Germinal center (tissue), 1 donor: ENCODE data around the gene IBA57.

Source experiments
- DNase-seq: peaks from one replicate; pipeline ENCODE4 v3.0.0; 2012; ENCODE audit warnings: mixed read lengths, low spot score

The IBA57 gene

DNA sequence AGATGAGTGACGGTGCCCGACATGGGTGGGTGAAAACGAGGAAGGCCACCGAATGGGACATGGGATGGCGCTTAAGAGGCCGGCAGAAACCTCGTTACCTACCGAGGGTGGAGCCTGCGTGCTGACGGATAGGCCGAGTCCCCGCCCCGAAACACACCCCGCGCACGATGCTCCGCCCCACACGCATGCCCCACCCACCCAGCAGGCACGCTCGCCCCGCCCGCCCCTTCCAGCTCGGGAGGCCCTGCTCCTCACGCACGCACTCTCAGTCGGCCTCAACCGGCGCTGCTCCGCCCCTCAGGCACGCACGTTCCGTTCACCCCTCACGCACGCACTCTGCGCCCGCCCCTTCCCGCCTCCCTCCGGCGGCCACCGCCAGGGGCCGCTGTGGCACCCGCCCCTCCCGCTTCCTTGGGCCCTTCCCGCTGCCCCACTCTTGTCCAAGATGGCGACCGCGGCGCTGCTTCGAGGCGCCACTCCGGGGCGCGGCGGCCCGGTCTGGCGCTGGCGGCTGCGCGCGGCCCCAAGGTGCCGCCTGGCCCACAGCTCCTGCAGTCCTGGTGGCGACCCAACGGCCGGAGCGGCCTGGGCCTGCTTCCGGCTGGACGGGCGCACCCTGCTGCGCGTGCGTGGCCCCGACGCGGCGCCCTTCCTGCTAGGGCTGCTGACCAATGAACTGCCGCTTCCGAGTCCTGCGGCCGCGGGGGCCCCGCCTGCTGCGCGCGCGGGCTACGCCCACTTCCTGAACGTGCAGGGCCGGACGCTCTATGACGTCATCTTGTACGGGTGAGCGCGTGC, at the start of gene IBA57:
Gene IBA57, plus strand, starts transcription at position 433 of the 798 bp plus-strand sequence. Its CDS starts 13 bp downstream, at position 446.
- DNase-seq = peak; percentile 98

DNA sequence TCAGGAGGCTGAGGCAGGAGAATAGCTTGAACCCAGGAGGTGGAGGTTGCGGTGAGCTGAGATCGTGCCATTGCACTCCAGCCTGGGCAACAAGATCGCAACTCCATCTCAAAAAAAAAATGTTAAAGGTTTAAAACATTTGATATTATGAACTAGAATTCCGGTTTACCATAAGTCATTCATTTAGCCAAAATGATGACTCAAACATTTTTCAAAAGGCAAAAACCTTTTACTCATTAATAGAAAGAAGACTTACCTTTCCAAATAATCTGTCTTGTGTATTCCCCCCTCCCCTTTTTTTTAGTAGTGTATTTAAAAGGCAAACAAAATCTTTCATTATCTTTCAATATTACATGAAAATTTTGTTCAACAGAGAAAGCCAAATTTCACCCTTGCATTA, 48.3 kb upstream of the IBA57 start:
- no peak for DNase-seq

DNA sequence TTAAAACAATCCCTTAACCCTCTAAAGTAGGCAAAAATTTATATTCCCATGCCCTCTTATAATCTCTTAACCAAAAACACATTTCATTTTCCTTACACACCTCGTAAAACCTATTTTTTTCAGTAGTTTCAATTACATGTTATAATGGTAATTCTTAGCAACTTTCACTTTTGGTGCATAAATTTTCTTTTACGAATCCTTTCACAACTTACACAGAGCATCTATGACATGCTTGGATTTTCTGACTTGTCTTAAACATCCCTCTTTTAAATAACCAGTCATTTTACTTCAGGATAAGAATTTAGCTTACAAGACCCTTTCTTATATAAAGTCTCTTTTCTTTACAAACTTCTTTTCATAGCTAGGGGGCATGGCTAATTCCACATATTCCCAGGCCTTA, 47.6 kb upstream of the IBA57 start:
- DNase-seq = no peak

DNA sequence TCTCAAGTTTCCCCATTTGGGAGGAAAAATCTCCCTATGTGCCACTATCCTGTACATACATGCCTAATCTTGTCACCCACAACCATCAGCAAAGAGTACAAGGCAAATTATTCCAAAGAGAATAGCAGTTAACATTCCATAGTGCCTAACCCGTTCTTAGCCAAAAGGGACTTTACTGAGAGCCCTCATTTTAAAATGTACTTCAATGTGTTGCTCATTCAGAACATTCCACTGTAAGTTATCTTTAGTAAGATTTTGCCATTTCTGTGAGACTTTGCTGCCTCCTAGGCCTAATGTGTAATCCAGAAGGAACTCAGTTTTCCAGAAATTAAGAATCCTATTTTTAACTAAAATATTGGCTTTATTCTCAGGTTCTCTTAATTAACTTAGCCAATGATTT, 45.3 kb upstream of the IBA57 start:
- no peak for DNase-seq

DNA sequence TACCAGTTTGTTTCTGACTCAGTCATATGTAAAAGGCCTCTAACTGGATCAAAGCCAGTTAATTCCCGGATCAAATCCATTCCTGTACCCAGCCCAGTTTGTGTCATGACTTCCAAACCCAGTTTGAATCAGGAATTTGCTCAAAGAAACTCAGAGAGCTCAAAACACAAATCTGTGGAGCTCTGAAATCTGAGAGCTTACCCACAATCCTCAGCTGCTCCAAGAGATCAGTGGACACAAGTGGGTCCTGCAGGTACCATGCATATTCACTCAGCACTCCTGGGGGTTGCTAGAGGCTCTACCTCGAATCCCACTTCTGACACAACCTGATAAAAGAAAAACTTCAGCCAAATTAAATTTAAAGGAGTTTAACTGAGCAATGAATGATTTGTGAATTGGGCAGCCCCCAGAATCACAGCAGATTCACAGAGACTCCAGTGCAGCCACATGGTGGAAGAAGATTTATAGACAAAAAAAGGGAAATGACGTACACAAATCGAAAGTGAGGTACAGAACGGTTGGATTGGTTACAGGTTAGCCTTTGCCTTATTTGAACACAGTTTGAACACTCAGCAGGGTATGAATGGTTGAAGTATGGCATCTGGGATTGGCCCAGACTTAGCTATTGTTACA, 44.6 kb upstream of the IBA57 start:
- DNase-seq = no peak

DNA sequence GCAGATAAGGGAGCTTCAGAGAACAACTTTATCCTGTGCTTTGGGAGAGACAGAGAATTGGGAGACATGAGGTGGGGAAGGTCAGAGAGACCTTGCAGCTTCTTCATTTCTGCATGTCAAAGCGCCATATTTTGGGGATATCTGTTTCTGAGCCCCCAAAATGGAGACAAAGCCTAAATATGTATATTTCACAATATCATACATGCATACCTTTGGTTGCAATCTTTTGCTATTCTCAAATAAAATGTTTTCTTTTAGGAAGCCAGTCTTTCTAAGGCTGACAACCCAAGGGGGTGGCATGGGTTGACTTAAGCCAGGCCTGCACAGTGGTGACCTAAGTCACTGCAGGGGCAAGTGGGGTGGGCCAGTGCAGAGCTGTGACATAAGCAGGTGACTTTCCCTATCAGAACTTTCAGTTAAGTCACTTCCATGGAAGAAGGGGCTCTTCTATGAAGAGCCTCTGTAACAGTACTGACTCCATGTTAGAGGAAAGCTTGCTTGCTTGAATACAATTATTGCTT, 42.6 kb upstream of the IBA57 start:
- DNase-seq = no peak

DNA sequence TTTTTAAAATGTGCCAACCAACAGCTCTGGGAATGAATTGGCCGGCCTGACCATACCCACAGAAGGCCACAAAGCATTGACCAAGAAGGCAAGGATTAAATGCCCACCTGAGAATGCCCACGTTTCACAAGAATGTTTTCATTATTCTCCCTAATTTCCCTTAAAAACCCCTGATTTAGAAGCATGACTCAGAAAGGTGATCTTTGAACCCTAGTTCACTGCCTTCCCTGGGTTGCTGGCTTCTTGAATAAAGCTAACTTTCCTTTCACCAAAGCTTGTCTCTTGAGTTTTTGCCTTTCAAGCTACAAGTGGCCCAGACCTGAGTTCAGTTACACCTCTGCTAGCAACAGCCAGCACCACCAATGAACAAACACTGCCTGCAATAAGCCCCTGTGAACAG, 42.1 kb upstream of the IBA57 start:
- DNase-seq = no peak

DNA sequence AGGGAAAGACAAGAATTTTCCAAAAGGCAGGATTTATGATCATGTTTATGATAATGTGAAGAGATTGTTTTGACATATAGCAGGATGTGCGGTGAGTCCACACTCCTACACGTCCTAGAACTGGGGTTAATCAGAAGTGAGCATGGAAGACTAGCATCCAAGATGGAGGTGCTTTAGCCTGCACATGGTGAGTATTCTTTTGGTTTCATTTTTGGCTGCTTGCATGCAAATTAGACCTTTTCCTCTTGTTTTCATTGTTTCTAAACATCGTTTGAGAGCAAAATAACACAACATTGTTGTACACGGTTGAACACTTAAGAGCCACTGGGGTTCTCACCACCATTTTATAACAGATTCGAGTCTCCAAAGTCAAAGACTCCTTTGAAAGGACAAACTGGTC, 40.4 kb upstream of the IBA57 start:
- no peak for DNase-seq

DNA sequence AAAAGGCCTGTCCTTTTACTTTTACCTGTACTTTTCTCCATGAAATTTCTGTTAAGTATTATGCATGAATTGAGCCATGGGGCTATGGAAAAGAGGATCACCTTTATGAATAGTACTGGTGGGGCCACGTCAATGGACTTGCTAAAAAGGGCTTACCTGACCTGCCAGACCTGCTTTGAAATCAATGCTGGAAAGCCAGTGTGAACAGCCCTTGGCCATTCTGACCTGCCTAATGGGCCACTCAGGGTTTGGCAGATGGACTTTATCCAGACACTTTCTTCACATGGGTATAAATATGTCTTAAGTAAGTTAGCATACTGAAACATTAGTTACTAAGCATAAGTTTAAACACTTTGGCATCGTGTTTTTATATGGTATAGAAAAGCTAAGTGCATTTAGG, 33.8 kb upstream of the IBA57 start:
- no peak for DNase-seq

DNA sequence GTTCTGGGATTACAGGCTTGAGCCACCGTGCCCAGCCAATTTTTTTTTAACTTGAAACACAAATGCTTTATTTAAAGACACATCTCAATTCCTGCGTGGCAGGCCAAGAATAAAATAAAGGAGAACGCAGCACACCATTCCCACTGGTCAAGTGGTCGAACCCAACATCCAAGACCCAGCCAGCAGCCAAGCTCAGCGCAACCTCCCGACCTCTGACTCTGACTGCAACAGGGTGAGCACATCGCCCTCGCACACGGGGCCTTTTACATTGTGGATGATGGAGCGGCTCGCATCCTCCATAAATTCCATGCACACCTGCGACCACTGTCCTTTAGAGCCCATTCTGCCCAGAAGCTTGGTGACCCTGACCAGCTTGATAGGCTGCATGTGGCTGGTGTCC, 31.0 kb upstream of the IBA57 start:
- DNase-seq = no peak

DNA sequence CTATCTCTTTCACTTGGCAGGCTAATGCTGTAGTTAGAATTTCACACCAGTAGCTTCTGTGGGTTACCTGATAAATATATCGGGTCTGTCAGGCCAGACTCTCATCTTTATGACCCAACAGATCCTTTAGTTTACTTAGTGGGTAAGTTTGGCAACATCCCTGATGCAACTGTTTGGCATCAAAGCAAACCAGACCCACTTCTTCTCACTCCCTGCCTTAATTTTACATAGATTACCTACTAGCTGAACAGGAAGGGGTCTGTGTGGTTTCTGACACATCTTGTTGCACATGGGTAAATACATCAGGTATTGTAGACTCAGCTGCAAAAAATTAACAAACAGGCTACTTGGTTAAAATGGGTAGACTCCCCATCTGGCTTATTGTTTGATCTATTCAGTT, 28.7 kb upstream of the IBA57 start:
- DNase-seq = no peak

DNA sequence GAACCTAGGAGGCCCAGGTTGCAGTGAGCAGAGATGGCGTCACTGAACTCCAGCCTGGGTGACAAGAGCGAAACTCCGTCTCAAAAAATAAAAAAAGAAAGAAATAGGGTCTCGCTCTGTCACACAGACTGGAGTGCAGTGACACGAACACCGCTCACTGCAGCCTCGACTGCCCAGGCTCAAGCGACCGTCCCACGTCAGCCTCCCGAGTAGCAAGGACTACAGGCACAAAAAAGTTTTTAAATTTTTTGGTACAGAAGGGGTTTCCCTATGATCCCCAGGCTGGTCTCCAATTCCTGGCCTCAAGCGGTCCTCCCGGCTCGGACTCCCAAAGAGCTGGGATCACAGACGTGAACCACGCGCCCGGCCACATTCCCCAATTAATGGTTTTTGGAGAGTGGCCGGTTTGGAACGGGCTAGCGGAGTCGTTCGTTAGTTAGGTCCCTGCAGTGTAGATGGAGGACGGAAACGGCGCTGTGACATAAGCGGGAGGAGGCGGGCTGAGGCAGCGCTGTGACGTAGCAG, 26.1 kb upstream of the IBA57 start:
- no peak for DNase-seq

DNA sequence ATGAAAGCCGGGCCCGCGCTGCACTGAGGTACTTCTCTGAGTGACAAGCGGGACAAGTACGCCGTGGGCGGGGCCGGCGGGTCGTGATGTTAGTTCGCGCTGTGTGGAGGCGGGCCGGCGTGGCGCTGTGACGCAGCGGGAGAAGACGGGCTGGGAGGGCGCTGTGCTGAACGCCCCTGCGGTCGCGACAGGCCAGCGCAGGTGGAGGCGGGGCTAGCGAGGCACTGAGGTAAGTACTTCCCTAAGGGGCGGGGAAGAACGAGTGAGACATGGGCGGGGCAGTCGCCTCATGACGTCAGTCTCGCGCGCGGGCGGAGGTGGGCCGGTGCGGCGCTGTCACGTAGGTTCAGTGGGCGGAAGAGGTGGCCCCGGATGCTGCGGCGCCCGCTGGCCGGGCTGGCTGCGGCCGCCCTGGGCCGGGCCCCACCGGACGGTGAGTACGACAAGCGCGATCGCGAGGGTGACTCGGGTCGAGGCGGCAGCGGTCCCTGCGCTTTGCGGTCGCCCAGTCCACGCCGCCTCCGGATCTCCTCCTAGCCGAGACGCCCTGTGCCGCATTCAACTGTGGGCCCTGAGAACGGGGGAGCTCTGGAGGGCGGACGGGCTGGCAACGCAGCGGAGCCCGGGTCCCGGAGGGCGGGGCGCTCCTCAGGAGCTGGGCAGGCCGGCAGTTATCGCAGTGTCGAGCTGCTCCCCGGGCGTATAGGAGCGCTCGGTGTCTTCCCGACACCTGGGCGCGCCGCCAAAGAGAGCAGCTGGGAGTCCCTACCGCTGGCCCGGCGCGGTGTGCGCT, 25.5 kb upstream of the IBA57 start, which contains the start of gene GUK1:
Gene GUK1, plus strand, starts transcription at position 349 of the 793 bp plus-strand sequence. Its CDS starts 24 bp downstream, at position 373.
- peak; percentile 97 for DNase-seq

DNA sequence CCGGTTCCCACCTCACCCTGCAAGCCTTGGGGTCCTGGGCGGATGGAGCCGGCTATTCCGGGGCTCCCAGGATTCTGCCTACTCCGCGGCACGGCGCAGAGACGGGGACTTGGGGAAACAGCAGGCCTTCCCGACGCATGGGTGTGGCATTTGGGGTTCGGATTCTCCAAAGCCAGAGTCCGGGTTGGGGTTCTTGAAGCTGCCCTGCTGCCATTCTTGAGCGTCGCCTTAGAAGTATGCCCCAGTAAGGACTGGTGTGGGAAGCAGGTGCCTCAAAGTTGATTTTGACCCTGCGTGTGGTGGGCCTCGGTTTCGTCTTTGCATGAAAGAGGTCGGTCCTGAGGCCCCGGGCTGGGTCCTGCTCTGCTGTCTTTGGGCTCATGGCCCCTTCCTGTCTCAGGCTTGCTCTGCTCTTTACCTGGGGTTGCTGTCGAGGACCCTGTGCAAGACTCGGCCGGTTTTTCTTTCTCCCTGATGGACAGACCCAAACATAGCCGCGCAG, 24.8 kb upstream of the IBA57 start:
- DNase-seq = no peak

DNA sequence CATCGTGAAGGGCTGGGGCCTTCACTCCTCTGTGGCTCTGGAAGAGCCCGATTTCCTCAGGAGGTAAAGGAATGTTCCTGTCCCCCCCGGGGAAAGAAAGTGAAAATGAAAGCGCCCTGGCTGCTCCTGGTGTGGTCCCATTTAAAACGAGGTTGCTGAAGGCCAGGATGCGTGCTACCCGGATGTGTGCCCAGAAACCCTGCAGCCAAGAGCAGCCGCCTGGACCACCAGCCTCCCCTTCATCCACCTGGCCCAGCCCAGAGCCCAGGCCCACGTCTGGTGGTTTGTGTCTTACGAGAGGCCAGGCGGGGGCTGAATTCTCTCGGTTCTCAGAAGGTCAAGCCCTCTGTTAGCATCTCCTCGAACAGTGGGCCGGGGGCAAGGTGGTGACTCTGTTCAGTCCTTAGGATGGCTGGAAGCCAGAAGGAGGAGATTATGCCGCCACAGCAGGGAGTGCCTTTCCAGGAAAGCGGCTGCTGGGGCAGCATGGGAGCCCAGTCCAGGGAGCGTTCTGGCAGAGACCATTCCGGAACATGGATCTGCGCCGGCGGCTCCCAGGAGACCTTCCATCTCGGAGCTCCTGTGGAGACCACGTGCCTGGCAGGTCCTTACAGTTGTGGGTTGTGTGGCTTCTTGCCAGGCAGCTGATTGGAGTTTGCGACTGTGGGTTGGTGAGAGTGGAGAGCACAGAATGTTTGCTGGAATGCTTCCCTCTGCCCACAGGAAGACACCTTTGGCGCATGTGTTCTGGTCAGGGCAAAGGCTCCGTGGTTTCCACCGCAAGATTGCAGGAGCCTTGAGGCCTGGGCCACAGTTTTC, 24.2 kb upstream of the IBA57 start:
- DNase-seq = peak; percentile 26

DNA sequence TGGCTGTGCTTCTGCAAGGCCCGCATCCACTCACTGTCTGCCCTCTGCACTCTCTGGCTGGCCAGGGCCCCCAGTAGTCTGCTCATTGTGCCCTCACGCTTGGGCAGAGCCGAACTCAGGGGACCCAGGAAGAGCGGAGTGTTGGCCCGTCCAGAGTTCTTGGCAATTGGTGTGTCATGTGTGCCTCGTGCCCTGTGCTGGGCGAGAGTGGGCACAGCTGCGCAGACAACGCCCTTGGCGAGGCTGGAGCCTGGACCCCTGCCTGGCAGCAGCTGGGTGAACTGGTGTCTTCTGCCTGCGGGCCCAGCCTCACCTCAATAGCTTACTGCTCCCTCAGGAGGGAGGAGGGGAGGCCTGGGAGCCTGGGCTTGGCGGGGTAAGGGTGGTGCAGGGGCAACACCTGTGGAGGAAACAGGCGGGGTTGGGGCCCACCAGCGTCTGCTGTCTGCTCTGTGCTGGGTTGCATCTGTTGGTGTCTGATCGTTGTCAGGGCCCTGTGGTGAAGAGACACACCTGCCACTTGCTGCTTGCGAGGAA, 23.4 kb upstream of the IBA57 start:
- no peak for DNase-seq

DNA sequence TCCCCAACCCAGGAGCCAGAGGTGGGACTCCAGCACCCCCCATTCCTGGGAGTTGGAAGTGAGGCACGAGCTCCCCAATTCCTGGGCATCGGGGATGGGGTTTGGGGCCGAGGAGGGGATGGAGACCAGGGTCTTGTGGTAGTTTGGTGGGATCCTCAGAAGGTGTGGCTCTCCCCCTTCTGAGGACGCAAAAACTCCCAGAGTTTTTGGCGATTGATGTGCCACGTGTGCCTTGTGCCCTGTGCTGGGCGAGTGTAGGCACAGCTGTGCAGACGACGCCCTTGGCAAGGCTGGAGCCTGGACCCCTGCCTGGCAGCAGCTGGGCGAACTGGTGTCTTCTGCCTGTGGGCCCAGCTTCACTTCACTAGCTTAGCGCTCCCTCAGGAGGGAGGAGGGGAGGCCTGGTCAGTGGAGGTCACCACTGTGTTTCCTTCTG, 22.9 kb upstream of the IBA57 start:
- no peak for DNase-seq

DNA sequence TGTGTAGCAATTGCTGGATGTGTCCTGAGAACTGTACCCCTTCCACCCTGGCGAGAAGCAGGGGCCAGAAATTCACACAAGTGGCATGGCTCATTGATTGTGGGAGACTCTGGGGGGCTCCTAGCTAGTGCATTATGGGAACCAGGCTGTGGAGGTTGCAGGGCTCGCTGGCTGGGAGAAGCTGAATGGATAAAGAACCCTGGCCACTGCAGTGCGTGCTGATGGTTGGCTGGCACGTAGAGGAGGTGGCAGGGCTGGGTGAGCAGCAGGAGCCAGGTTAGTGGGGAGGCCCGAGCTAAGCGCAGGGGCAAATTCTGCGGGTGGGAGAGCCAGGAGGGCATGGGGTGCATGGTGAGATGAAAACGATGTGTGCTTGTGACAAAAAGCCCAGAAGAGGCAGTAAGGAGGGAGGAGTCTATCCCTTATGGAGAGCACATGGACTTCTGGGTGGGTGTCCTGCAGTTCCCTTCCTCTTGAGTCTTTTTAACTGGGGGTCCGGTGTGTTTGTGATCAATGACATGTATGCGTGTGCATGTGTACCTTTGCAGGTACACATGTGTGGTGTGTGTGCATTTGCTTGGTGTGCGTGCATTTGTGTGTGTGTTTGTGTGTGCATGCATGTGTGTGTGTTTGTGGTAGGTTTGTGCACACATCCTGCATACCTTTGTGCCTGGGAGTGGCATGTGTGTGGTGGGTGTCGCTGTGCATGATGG, 22.0 kb upstream of the IBA57 start:
- DNase-seq = no peak

DNA sequence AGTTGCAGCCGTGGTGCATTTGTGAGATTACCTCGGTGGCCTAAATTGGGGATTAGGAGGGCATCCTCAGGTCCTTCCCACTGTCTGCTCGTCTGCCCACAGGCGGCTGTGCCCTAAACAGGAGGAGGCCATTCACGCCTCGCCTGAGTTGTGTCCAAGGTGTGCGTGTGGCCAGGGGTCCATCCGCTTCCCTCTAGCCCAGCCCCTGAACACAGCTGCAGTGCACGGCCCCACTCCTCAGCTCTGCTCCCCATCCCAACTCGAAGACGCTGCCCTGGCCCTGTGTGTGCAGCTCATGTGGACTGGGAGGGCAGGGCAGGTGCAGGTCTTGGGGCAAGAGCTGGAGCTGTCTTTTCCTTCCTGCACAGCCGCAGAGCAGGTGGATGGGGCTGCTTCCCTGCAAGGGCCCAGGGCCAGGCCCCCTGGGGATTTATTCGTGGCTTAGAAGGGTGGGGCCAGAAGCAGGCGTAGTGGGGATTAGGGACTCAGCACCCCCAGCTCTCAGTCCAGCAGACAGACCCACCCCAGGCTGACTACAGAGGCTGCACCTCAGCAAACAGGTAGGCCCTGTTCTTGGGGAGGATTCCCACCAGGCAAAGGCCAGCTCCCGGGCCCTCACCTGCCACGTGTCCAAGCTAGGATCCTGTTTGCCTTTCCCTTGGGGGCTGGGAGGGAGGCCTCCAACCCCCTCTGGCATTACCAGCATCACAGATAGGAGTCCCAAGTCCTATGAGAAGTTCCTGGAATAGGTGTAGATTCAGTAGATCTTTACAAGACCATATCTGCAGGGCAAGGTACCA, 21.2 kb upstream of the IBA57 start:
- no peak for DNase-seq

DNA sequence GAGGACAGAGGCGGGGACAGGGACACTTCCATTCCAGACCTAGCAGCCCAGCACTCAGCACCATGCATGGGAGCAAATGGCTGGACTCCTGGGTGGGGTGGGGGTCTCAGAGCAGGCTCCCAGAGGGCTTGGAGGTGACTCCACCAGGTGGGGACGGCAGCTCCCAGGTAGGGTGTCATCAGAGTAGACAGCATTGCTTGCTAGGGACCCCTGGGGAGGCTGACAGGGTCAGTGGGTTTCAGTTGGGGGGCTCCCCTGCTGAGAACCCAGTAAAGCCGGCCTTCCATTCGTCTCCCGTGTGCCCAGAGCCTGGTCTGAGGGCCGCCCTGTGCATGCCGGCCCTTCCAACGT, 20.6 kb upstream of the IBA57 start:
- no peak for DNase-seq
